ENCODE results near the gene RBMS1.
"Not testable (repeated sequence)": the region's sequence is repeated elsewhere in the genome, so short reads cannot be mapped to it uniquely, and the experiment has no call there.

RBMS1 gene

DNA sequence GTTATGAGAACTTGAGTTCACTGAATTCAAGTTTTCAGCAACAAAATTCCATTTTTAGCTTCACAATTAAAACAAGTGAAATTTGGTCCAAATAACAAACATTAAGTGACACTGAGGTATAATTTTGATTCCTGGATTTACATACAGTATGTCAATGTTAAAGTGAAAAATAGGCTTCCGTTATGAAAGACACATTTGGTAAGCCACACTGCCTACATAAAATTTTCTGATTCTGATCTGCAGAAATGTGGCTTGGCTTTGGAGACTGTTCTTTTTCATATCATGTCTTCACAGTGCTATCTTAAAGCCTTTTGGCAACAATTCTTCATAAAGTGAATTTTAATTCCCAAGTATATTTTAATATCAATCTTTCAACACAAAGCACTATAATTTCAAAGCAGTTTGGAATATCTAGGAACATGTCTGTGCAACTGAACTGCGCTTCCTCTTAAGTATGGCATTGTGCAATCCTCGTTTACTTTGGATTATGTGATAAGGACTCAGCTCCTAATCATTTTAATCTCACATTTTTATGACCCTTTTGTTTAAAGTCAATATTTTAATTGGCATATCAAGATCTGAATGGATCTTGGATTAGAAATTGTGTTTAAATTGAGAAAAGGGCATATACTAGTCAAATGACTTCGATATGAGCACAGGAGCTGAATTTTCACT, 60.0 kb downstream of the RBMS1 start:
- no peak for DNase-seq (ENCODE audit: low spot score)

DNA sequence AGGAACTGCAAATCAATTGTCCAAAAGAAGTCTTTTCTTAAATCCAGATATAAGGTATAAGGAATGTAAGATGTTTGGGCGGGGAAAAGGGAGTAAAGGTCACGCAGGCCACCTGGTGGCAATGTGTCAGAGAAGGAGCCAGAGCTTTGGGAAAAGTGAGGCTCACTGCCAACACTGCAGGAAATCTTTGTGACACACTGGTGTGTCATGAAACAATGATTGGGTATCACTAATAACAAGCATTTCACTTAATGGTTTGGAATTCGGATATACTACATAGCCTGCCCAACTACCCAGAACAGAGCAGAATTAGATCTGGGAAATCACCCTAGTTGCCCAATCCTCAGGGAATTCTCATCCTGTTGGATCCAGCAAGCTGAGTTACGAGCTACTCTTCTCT, 61.0 kb downstream of the RBMS1 start:
- no peak for DNase-seq (ENCODE audit: low spot score)

DNA sequence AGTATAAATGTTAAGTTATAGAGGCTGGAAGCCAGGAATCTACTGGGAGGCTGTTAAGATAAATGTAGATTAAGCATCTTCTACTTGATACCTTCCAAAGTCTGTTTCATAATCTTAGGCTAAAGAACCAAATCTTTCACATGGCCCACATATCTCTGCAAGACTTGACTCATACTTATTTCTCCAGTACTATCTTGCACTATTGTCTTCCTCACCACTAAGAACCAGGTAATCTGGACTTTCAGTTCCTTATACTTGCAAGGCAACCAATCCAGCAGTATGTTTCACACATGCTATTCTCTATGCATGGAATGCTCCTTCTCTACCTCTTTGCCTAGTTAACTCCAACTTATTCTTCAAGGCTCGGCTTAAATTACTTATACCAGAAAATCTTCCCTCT, 62.2 kb downstream of the RBMS1 start:
- no peak for DNase-seq (ENCODE audit: low spot score)

DNA sequence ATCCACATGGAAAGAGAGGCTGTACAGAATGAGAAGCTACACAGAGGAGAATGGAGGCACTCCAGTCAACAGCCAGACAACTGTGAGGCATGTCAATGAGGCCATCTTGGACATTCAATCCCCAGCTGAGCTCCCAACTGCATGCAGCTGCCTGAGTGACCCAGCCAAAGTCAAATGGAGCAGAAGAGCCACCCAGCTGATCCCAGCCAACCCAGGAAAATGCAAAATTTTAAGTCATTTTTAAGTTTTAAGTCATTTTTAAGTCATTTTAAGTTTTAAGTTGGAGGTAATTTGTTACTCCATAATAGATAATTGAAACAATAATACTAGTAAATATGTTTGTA, 63.6 kb downstream of the RBMS1 start:
- no peak for DNase-seq (ENCODE audit: low spot score)

DNA sequence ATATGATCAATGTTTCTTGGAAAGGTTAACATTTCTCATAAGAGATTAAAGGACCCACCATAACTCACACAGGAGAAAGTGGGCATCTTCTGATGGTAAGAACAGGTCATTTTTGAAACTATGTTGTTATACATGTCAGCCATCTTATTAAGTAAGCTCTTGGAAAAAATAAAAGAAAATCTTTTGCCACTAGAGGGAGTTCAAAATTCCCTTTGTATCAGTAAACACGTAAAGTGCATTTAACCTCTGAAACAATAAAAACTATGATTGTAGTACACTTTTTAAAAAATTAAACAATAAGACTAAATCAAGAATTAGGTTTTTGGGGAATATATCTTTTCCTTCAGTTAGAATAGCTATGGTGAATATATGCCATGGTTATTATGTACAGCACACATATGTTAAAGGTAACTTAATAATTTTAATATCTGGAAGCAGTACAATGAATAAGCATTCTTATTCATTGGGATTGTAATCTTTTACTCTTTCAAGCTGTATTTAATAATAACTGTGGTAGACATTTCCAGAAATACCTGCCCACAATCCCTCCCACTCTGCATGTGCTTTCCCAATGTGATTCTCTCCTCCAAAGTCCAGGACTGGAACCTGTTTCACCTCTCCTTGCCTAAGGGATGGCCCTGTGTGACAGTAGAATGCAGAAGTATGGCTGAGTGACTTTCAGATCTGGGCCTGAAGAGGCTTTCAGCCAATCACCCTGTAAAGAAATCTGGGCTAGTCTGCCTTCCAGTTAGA, 64.2 kb downstream of the RBMS1 start:
- DNase-seq (ENCODE audit: low spot score): peak; percentile 48

DNA sequence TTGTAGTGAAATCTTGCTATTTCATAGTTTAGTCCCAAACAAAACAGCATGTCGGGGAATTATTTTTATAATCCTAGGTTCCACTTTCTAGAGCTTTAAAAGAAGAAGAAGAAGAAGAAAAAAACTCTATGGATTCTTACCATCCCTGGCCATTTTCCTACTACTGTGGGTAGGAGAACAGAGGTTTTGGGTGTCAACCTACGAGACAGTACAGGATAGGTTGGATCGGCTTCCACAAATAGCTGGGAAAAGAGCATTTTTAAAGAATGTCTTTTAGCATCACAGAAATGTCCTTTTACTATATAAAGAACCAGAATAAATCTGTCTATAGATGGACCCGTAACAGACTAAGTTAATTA, 65.2 kb downstream of the RBMS1 start:
- DNase-seq (ENCODE audit: low spot score): no peak

DNA sequence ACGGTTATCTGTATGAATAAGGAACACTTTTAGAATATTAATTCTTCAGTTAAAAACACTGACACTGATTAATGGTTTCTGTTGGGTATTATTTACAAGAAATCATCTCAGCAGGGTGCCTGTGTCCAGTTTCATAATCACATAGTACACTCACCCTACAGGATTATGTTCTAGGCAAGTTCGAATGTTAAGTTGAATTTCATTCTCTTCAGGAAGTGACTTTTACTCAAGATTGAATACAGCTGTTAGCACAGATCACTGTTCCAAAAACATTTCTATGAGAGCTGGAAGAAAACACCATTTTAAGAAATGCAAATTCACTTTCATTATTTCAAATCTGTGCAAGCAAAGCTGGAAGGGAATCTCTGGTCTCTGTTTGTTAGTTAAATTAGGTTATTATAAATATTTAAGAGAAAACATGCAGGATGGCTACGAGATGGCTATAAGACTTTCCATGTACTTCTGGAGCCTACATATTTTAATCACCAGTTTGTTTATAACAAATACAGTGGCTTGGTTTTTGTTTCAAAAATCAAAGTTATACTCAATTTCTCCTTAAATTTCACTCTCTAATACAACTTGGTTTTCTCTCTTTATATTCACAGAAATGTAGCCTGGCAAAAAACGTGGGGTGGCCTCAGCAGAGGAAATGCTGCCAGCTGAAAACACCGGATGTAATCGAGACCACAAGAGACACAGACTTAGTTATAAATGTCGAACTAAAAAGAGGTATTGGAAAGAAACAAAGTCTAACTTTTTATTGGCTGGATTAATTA, 65.8 kb downstream of the RBMS1 start:
- peak; percentile 53 for DNase-seq (ENCODE audit: low spot score)

DNA sequence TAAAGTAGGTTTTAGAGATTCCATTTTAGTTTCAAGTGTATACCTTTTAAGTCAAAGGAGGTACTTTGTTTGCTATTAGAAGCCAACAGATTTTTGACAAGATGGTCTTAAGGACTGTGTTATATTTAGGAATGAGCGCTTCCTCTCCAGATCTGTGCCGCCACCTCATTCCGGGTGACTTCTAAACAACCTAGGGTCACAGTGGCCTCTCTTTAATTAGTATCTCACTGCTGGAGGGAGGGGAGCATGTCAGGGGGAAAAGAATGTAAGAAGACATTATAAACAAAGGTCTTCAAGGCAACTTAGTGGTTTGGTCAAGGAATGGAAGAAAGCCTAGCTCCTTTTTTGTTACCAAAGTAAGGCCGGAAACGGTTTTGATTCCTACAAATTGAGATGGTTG, 67.0 kb downstream of the RBMS1 start:
- no peak for DNase-seq (ENCODE audit: low spot score)

DNA sequence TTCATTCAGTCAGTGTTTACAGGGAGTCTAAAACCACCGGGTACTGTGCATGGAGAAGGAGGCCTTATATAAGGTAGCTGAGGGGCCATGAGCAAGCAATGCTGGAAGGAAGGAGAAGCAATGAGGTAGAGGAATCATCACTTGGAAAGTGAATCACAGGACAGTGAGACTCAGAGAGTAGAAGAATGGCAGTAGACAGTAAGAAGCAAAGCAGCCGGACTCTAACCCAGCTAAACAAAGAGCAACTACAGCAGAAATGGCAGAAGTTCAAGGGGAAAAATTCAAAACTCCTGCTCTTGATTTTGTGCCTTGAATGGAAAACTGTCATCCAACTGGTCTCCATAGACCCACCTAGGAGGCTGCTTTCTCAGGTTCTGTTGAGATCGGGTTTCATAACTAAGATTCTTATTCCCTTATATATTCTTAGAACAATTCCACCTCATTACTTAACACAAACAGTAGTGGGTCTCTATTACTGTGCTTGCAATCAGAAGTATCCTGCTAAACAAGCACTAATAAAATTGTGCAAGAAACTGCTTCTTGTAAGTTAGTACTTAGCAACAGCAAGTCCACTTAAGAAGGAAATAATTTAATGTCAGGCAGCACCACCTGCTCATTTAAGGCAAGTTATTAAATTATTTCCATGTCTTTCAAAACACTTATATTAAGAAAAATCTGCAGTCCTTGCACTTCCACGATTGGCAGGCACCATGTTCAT, 68.0 kb downstream of the RBMS1 start:
- DNase-seq (ENCODE audit: low spot score): no peak

DNA sequence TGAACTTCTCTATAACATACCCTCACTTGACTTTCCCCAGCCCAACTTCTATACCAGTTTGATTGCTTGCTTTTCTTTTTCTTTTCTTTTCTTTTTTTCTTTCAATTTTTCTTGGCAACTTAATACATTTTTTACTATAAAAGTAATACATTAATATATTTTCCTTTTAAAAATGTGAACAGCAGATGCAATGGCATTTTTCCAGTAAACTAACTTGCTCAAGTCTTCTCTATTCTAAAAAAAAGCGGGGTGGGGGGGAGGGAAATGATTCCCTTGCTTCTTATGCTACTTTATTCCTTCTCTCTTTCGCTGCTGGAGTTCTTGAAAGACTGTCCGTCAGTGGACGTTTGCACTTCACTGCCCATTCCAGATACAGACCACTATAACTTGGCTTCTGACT, 70.5 kb downstream of the RBMS1 start:
- no peak for DNase-seq (ENCODE audit: low spot score)

DNA sequence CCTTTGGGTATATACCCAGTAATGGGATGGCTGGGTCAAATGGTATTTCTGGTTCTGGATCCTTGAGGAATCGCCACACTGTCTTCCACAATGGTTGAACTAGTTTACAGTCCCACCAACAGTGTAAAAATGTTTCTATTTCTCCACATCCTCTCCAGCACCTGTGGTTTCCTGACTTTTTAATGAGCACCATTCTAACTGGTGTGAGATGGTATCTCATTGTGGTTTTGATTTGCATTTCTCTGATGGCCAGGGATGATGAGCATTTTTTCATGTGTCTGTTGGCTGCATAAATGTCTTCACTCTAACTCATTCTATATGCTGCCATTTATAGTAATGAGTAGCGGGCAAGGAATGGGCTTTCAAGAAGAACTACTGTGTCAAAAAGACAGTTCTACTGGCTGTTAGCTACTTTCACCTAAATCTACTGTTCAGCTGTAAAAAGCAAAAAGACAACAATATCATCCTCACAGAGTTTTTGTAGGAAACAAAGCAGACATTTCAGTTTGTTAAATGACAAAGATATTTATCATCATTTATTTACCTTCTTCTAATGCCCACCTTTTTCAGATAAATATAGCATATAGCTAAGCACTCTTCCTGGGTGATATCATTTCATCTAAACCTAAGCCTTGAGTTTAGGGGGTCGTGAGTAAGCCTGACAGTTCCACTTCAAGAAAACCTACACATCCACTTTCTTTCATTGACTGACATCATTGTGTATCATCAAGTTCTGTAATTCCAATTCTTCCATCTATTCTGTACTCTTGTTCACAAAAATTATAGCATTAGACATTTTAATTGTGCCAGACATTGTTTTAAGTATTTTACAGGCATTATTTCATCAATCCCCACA, 71.7 kb downstream of the RBMS1 start:
- DNase-seq (ENCODE audit: low spot score): not testable (repeated sequence)

DNA sequence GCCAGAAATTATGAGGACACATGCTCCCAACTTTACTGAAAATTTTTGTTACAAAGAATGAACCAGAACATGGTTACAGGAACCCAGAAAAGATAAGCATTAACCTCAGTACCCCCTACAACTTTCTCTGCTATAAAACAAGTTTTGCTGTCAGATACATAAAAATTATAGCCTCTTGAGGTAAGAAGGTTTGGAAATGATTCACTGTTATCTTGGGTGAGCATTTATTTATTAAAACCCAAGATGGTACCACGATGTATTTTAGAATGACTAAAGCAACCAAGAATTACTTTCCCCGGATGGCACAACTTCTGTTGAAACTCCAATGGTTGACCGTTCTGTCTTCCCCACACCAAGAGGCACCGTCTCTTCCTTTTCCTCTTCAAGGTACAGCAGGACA, 72.9 kb downstream of the RBMS1 start:
- DNase-seq (ENCODE audit: low spot score): no peak

DNA sequence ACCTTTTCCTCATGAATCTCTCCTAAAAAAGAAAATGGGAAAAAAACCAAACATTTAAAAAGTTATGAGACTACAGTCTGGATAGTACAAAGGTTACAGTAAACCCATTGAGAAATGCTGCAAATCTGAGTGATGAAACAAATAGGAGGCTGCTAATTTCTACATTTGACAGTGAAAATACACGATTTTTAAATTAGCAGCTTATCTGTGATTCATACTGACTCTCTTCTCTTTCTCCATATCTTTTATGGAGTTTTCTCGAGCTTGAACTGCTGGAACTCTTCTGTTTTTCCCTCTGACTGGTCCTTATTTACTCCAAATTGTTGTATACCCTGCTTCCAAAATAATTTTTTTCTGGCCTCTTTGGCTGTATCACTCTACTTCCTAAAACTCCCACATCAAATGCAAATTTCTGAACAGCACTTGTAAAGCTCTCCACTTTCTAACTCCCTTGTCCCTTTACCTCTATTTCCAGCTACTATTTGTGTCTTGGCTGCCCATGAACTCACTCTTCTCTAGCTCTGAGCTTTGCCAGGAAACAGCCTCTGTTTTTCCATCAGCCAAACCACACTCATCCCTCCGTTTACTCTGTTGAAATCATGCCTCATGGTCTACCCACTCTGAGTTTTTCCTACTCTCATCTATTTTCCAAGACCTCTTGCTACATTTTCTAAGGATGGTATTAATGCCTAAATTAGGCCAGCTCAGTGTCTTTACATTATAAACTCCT, 73.7 kb downstream of the RBMS1 start:
- DNase-seq (ENCODE audit: low spot score): no peak

DNA sequence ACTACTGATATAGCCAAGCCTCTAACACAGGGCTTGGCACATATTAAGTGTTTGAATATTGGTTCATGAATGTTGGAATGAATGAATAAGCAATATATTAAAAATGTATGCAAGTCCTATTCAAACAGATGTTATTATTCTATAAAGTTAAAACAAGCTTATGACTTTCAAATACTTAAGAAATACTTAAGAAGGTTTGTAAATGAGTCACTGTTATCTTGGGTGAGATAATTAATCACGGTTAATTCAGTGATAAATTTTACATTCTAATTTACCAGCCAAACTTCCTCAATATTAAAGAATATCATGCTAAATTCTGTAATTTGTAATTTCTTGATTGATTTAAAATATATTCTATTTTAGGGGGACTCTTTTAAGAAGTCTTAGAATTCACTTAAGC, 74.8 kb downstream of the RBMS1 start:
- no peak for DNase-seq (ENCODE audit: low spot score)

DNA sequence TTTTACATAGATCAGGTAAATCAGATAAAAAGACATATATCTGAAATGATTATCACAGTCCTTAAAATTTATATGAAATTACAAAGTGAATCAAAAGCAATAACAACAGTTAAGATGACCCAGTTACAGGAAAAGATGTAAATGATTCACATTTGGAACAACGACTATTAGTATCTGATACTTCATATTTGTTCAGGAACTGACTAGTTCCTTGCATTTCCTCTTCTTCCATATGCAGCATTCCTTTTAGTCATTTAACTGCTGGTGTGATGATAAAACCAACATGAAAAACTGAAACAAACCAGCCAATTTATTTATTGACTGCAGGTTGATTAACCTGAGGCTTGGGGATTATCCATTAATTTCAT, 75.2 kb downstream of the RBMS1 start:
- DNase-seq (ENCODE audit: low spot score): no peak

DNA sequence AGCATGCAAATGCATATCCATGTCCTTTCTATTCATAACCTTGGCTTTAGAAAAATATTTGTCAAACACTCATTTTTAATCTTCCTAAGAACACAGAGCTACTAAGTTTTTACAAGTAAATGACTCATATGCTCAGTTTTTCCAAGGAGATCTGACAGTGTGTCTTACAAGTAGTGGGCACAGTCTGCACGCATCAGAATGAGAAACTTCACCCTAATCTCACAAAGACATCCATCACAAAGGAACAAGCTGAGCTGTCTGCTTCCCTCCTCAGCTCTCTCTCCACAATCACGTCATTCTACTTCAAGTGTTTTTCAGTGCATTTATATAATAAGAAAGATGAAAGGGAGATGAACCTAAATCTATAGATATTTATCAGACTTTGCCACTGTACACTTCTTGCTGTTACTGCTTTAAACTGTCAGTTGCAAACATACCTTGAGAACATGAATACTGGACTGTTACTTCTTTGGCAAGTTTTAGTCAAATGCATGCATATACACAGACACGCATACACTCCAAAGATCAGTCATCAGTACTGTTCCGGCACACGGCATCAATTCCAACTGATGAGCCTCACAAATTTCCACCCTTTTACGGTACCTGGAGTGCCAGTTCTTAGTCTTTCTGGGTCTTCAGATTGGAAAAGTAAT, 75.7 kb downstream of the RBMS1 start:
- peak; percentile 40 for DNase-seq (ENCODE audit: low spot score)

DNA sequence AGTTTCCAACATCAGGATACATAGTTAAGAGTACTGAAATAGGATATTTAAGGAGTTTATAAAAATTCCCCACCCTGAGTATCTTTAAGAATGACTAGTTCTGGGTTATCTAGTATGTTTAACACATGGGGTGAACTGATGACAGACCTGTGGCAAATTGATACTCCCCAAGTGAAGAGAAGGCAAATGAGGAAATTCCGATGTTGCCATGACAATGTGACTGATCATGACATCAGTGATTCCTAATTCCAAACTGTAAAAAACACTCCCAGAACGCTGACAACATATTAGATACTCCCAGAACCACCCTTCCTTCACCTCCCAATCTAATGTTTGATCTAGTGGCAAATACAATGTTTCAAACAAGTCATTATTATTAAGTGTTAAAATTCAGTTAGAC, 77.6 kb downstream of the RBMS1 start:
- DNase-seq (ENCODE audit: low spot score): no peak

DNA sequence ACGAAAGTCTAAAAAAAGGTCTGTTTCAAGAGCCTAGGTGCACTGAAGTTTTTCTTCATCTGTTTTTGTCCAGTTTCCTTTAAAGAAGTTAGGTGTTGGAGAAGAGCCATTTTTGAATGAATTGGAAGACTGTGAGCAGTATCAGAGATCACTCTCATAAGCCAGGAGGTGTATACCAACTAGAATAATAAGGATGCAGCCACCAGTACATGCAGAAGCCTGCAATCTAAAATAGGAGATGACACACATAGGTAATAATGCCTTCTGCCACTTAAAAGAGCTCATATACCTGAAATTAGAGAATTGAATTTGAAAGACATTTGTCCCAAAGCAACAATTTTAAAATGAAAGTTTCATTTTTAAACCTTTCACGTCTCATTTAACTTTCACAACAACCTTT, 81.7 kb downstream of the RBMS1 start:
- DNase-seq (ENCODE audit: low spot score): no peak

DNA sequence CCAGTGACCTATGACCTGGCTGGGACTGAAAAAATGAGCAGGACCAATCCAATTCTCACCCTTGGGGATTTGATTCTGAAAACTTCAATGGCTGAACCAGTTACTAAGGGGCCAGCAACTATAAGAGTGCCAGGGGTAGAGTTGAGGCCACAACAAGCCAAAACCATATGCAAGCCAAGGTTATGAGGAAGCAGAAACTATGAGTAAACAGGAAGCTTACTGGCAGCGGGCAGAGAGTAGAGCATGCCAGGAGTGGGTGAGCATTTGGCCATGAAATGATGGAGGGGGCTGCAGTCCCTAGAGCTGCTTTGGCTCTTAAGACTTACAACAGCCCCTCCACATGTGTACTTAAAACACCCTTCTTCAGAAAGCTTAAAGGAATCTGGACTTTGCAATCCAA, 82.4 kb downstream of the RBMS1 start:
- no peak for DNase-seq (ENCODE audit: low spot score)

DNA sequence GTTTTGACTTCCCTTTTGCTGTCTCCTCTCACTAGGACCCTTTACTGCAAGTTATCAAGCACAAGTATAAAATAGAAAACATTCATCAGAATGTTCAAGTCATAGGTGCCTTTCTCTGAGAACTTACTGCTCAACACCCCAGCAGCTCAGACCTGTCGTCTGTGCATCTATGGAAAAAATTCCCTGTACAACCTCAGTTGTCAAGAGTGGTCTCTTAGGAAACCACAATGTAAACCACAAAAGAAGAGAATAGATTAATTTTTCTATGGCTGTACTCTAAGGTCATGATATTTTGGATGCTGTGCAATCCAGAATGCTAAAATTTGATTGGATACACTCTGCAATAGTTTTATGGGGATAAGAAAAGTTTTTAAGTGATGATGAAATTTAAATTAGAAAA, 84.1 kb downstream of the RBMS1 start:
- DNase-seq (ENCODE audit: low spot score): no peak

DNA sequence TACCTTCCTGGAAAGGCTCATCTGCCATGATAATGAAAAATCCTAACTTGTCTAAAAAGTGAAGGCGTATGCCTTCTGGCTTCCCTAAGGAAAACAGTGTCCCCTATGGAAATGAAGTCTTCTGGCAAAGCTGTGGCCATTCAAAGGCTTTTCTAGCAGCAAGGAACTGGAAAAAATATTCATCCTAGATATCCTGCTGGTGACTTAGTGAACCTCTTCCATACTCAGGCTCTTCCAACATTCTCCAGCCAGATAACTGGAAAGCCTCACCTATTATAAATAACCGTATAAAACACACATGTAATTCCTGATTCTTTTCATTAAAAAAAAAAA, 84.7 kb downstream of the RBMS1 start:
- DNase-seq (ENCODE audit: low spot score): no peak
